ENCODE data around the gene POLQ.

The POLQ gene

DNA sequence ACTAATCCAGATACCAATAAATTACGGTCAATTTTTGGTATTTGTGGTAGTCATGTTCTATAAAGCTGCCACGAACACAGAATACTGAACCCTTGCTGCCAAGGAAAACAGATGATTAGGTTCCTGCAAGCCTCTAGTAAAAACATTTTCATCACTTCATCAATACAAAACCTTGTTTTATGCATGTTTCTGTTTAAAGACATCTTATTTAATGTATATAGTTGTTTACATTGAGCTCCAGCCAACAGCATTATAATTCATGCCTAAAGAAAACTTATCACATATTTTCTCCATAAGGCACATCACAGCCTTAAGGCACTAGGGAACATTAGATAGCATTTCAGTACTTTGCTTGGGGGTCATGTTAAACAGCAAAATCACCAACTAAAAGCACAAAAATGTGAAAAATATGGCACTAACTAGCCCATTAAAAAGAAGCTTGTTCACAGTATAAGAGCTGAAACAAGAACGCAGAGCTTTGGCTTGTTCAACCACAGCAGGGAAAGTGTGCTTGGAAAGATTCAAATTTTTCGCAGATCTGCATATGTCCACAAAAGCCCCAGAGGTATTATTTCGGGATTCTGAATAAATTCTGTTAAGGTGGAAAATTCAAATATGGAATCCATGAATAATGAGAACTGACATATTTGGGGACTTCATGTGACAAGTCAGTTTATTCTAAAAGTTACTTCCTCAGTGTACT is 27.7 kb downstream of the POLQ start:
- no peaks in the 10 kb centered on the region for H3K27me3 ChIP-seq (ENCODE audit: insufficient read depth, low read depth, severe bottlenecking)
- H3K36me3 ChIP-seq = peaks cover 47% of the 10 kb centered on the region
- no peak overlapping the region for H3K27ac ChIP-seq
- no peak for DNase-seq
- no peak overlapping the region for H3K4me3 ChIP-seq (ENCODE audit: low read depth, low read length)
- H3K9me3 ChIP-seq (ENCODE audit: severe bottlenecking) = peaks cover 5% of the 10 kb centered on the region
- TF ChIP-seq, protein P1, sequence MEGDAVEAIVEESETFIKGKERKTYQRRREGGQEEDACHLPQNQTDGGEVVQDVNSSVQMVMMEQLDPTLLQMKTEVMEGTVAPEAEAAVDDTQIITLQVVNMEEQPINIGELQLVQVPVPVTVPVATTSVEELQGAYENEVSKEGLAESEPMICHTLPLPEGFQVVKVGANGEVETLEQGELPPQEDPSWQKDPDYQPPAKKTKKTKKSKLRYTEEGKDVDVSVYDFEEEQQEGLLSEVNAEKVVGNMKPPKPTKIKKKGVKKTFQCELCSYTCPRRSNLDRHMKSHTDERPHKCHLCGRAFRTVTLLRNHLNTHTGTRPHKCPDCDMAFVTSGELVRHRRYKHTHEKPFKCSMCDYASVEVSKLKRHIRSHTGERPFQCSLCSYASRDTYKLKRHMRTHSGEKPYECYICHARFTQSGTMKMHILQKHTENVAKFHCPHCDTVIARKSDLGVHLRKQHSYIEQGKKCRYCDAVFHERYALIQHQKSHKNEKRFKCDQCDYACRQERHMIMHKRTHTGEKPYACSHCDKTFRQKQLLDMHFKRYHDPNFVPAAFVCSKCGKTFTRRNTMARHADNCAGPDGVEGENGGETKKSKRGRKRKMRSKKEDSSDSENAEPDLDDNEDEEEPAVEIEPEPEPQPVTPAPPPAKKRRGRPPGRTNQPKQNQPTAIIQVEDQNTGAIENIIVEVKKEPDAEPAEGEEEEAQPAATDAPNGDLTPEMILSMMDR (IDR thresholded peaks at IDR 0.05; ENCODE audit: low read depth, low read length) = no peak

DNA sequence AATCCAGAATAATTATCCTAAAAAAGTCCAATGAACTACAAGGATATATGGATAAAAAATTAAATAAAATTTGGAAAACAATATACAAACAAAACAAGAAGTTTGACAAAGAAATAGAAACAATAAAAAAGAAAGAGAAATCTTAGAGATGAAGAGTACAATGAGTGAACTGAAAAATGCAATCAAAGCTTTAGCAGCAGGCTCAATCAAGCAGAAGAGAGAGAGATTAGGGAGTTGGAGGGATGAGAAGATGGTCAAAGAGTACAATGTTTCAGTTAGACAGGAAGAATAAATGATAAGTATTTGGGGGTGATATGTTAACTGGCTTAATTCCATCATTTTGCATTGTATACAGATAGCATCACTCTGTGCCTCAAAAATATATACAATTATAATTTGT is 29.9 kb downstream of the POLQ start:
- Histone ChIP-seq H3K4me3 (ENCODE audit: low read depth, low read length) (no peak overlapping the region), H3K27me3 (ENCODE audit: insufficient read depth, low read depth, severe bottlenecking) (no peaks in the 10 kb centered on the region), H3K9me3 (ENCODE audit: severe bottlenecking) (peaks cover 5% of the 10 kb centered on the region), H3K27ac (no peak overlapping the region), H3K36me3 (peaks cover 38% of the 10 kb centered on the region)
- TF ChIP-seq, protein P1 (IDR thresholded peaks at IDR 0.05; ENCODE audit: low read depth, low read length) = no peak
- DNase-seq = no peak

DNA sequence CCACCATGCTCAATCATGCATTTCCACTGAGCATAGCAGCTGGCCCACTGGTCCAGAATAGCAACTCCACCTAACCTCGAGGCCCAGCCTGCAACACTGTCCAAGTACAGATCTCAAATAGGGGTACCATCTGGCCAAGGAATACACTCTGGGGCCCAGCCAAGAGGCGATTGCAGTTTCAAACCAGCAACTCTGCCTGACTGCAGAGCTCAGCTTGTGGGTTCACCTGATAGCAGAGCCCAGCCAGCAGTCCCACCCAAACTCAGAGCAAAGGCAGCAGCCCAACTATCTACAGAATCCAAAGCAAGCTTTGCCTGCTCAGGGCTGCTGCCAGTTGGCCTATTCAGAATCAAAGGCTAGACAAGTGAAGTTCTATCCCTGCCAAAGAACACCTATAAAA is 30.5 kb downstream of the POLQ start:
- no peak for DNase-seq
- TF ChIP-seq, protein P1 (IDR thresholded peaks at IDR 0.05; ENCODE audit: low read depth, low read length) = no peak
- Histone ChIP-seq H3K27ac (no peak overlapping the region), H3K4me3 (ENCODE audit: low read depth, low read length) (no peak overlapping the region), H3K27me3 (ENCODE audit: insufficient read depth, low read depth, severe bottlenecking) (no peaks in the 10 kb centered on the region), H3K36me3 (peaks cover 35% of the 10 kb centered on the region), H3K9me3 (ENCODE audit: severe bottlenecking) (peaks cover 5% of the 10 kb centered on the region)

DNA sequence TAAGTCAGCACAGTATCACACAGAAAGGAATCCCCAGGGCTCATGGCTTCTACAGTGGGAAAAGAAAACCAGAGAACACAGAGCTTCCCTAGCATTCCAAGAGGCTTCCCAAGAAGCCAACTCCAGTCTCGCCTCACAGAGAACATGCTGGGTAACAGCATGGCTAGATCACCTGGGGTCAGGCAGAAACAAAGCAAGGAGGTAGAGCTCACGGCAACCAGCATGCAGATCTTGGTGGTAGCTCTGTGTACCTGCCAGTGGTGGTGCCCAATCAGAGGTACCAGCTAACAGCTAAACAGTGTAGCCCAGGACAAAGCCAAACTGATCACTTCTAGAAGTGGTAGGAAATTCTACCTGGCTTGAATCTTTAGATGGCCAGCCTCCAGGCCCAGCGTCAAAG is 31.3 kb downstream of the POLQ start:
- peaks cover 34% of the 10 kb centered on the region for H3K36me3 ChIP-seq
- H3K4me3 ChIP-seq (ENCODE audit: low read depth, low read length) = no peak overlapping the region
- no peak overlapping the region for H3K27ac ChIP-seq
- no peak for DNase-seq
- H3K9me3 ChIP-seq (ENCODE audit: severe bottlenecking) = peaks cover 5% of the 10 kb centered on the region
- TF ChIP-seq, protein P1 (IDR thresholded peaks at IDR 0.05; ENCODE audit: low read depth, low read length) = no peak
- no peaks in the 10 kb centered on the region for H3K27me3 ChIP-seq (ENCODE audit: insufficient read depth, low read depth, severe bottlenecking)

DNA sequence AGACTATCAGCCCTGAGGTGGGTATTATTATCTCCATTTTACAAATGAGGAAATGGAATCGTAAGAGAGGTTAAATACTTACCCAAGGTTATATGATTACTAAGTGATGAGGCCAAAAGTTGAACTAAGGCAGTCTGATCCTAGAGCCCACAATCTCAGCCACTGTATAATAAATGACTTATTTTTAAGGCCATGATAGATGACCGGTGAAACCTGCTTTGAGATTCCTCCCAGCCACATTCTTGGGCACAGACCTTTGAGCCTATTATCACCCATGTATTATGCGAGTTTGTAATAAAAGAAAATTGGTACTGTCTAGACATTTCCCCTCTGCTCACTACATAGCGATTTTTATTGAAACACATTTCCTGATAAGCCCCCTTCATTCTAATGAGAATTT is 37.4 kb downstream of the POLQ start:
- no peak overlapping the region for H3K4me3 ChIP-seq (ENCODE audit: low read depth, low read length)
- no peak for DNase-seq
- no peak overlapping the region for H3K27ac ChIP-seq
- peaks cover 25% of the 10 kb centered on the region for H3K36me3 ChIP-seq
- no peaks in the 10 kb centered on the region for H3K27me3 ChIP-seq (ENCODE audit: insufficient read depth, low read depth, severe bottlenecking)
- TF ChIP-seq, protein P1 (IDR thresholded peaks at IDR 0.05; ENCODE audit: low read depth, low read length) = no peak
- no peaks in the 10 kb centered on the region for H3K9me3 ChIP-seq (ENCODE audit: severe bottlenecking)

DNA sequence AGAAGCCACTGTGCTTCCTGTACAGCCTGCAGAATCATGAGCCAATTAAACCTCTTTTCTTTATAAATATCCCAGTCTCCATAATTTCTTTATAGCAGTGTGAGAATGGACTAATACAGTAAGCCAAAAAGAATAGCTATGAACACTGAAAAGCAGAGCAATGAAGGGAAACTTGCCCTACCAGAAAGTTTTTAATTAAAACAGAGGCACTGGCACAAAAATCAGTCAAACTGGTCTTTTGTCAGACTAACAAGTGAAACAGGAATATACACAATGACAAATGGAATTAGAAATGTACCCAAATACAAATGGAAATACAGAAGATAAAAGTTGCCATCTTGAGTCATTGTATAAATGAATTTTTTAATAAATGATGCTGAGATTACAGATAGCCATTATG is 40.5 kb downstream of the POLQ start:
- Histone ChIP-seq H3K36me3 (peaks cover 27% of the 10 kb centered on the region), H3K27ac (no peak overlapping the region), H3K27me3 (ENCODE audit: insufficient read depth, low read depth, severe bottlenecking) (no peaks in the 10 kb centered on the region), H3K4me3 (ENCODE audit: low read depth, low read length) (no peak overlapping the region), H3K9me3 (ENCODE audit: severe bottlenecking) (no peaks in the 10 kb centered on the region)
- no peak for DNase-seq
- TF ChIP-seq, protein P1 (IDR thresholded peaks at IDR 0.05; ENCODE audit: low read depth, low read length) = no peak

Data from WERI-Rb-1 (cell line).